PC-3 (cell line): ENCODE results near the gene ELN.

ENCODE experiments used
- EZH2 ChIP-seq: fragments of 300-600 bp; sonication (generic); IDR thresholded peaks from one replicate; pipeline ENCODE4 v1.6.1; 2017; ENCODE audit warnings: antibody characterized with exemption, mild to moderate bottlenecking, low read length; ENCODE audit not compliant: unreplicated experiment
- EZH2phosphoT487 ChIP-seq: fragments of 300-600 bp; sonication (generic); IDR thresholded peaks from 2 replicates; pipeline ENCODE4 v1.6.1; 2018; ENCODE audit warnings: mild to moderate bottlenecking, antibody characterized with exemption, low read length, borderline replicate concordance
- TF ChIP-seq, protein P1 (sequence below): fragments of 300-600 bp; sonication (generic); conservative IDR thresholded peaks from 2 replicates; pipeline ENCODE4 v1.5.1; 2017; ENCODE audit warnings: antibody characterized with exemption, low read depth, mild to moderate bottlenecking, low read length

DNA sequence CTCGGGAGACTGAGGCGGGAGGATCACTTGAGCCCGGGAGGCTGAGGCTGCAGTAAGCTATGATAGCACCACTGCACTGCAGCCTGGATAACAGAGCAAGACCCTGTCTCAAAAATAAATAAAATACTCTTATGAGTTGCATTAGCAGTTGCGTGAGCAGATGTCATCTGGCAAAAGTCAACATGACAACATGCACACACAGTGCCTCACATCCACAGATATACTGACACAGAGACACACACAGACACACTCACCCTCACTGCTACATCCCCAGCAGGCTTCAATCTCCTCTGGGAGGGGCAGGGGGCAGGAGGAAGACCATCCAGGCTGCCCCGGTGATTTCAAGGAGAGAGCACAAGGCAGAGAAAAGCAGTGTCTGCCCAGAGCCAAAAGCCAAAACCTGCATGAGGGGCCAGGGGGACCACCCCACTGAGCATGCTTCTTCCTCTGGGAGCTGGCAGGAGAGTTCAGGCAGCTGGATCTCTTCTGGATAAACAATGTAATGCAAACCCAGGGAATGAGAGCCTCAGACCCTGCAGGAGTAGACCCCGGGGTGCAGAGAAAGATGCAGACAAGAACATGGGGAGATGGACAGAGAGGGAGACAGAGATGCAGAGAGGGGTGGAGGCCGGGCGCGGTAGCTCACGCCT lies 9.6 kb upstream of the ELN start:
- TF ChIP-seq, protein P1, sequence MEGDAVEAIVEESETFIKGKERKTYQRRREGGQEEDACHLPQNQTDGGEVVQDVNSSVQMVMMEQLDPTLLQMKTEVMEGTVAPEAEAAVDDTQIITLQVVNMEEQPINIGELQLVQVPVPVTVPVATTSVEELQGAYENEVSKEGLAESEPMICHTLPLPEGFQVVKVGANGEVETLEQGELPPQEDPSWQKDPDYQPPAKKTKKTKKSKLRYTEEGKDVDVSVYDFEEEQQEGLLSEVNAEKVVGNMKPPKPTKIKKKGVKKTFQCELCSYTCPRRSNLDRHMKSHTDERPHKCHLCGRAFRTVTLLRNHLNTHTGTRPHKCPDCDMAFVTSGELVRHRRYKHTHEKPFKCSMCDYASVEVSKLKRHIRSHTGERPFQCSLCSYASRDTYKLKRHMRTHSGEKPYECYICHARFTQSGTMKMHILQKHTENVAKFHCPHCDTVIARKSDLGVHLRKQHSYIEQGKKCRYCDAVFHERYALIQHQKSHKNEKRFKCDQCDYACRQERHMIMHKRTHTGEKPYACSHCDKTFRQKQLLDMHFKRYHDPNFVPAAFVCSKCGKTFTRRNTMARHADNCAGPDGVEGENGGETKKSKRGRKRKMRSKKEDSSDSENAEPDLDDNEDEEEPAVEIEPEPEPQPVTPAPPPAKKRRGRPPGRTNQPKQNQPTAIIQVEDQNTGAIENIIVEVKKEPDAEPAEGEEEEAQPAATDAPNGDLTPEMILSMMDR = no peak
- TF ChIP-seq EZH2 (no peak), EZH2phosphoT487 (no peak)
